Sigmoid colon (tissue), 4 donors: Measurements from ENCODE around the gene CWH43.

ENCODE experiments used
- CTCF ChIP-seq, 4 experiments: fragments of 450-650 bp in 3 of 4; fragments of 200-600 bp in 1 of 4; IDR thresholded peaks; one replicate each; pipeline ENCODE4 v1.5.1; 2016 to 2019; ENCODE audit warnings: antibody characterized with exemption in 4 of 4, mild to moderate bottlenecking in 3 of 4, moderate library complexity in 2 of 4
- EP300 ChIP-seq, 4 donors: sonication (generic); formaldehyde crosslinking; IDR thresholded peaks; one replicate each; pipeline ENCODE4 v1.6.1; 2017; ENCODE audit warnings: antibody characterized with exemption in 4 of 4
- POLR2AphosphoS5 ChIP-seq, 4 donors: sonication (generic); formaldehyde crosslinking; IDR thresholded peaks; one replicate each; pipeline ENCODE4 v1.6.1; 2017; ENCODE audit warnings: antibody characterized with exemption in 4 of 4

DNA sequence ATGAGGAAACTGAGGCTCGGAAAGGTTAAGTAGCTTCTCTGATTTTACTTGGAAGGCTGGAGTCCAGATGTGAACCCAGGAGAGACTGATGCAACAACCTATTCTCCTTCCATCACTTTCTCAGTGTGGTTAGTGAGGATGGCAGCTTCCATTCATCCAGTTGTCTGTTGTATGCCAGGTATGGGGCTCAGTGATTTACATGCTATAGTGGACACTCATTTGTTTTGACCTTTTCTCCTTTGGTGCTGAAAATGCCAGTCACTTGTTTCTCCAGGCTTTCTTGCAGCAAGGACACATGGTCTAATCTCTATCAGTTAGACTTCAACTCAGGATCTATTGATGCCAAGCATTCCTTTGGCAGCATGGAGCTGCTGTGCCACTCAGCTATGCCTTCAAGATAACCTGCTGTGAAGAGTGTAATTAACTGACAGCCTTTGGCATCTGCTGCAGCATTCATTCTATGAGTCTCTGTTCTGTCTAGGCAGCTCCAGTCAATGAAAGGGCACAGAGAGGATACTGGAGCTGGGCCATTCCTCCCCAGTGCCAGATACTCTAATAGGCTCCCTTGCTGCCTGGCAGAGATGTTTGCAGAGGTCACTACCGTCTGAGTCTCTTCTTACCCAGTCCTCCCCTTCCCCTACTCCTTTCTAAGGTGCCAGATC, 11.0 kb upstream of the CWH43 start:
- TF ChIP-seq CTCF (IDR thresholded peaks at IDR 0.05) (no peak), EP300 (IDR thresholded peaks at IDR 0.05) (no peak), POLR2AphosphoS5 (IDR thresholded peaks at IDR 0.05) (no peak)
